Heart left ventricle (tissue), 16 donors: Measurements from ENCODE around the gene PMEPA1. TPM values are rescaled to one million over a fixed set of nuclear protein-coding genes. Genes with fewer than 3 reads are reported as not detected.

Experiments
- ATAC-seq, 4 donors: fragments of 200-7000 bp; cut with Tn5 transposase; one replicate each; pipeline ENCODE4 v1.9.1; 2020 to 2022; ENCODE audit warnings: moderate library complexity in 4 of 4, mild to moderate bottlenecking in 3 of 4, moderate number of reproducible peaks in 1 of 4
- DNase-seq, 5 donors: peaks; one replicate each; pipeline ENCODE4 v3.0.0-alpha.2; 2020
- H3K27ac ChIP-seq, 12 donors: fragments of 200-600 bp; sonication (generic) in 4 of 12; one replicate each; pipeline versions ENCODE4 v1.5.0 to v1.8.0; 2016 to 2022; ENCODE audit warnings: mild to moderate bottlenecking in 2 of 12
- H3K27me3 ChIP-seq, 9 donors: fragments of 200-600 bp; sonication (generic) in 2 of 9; one replicate each; pipeline versions ENCODE4 v1.5.1 to v1.8.0; 2016 to 2022; ENCODE audit warnings: mild to moderate bottlenecking in 3 of 9
- H3K36me3 ChIP-seq, 9 donors: fragments of 200-600 bp; sonication (generic) in 2 of 9; one replicate each; pipeline versions ENCODE4 v1.5.0 to v1.8.0; 2018 to 2022; ENCODE audit warnings: mild to moderate bottlenecking in 2 of 9
- H3K4me1 ChIP-seq, 12 donors: fragments of 200-600 bp; sonication (generic) in 4 of 12; one replicate each; pipeline versions ENCODE4 v1.5.0 to v1.8.0; 2016 to 2022; ENCODE audit warnings: mild to moderate bottlenecking in 3 of 12
- H3K4me3 ChIP-seq, 12 donors: fragments of 200-600 bp; sonication (generic) in 4 of 12; one replicate each; pipeline versions ENCODE4 v1.5.0 to v1.8.0; 2017 to 2022; ENCODE audit warnings: mild to moderate bottlenecking in 9 of 12, moderate library complexity in 4 of 12
- H3K9me3 ChIP-seq, 12 donors: fragments of 200-600 bp; sonication (generic) in 4 of 12; one replicate each; pipeline versions ENCODE4 v1.5.0 to v1.8.0; 2016 to 2022; ENCODE audit warnings: mild to moderate bottlenecking in 1 of 12
- CTCF ChIP-seq, 12 donors: fragments of 200-600 bp; sonication (generic) in 4 of 12; IDR thresholded peaks; one replicate each; pipeline versions ENCODE4 v1.5.0 to v1.8.0; 2018 to 2022; ENCODE audit warnings: antibody characterized with exemption in 12 of 12, mild to moderate bottlenecking in 5 of 12
- POLR2A ChIP-seq, 2 donors: fragments of 450-650 bp; IDR thresholded peaks; one replicate each; pipeline ENCODE4 v1.6.1; 2017; ENCODE audit warnings: antibody characterized with exemption in 2 of 2, mild to moderate bottlenecking in 2 of 2, moderate library complexity in 2 of 2
- WGBS, 4 donors: extraction: QIAGEN DNeasy Blood & Tissue Kit in 2 of 4; methylation state at CpG; one replicate each; pipeline versions ENCODE4 v1.1.5 to v1.1.7; 2013 to 2018; 5-methylcytosine and 5-hydroxymethylcytosine counted together
- intact Hi-C, 10 donors: fragments of 100-400 bp; cut with DNase I; formaldehyde crosslinking; loops; one replicate each; pipeline versions ENCODE4 v1.11.1 to v1.14.2; 2022
- polyA plus RNA-seq, 2 donors: library from polyadenylated mRNA; stranded (reverse); fragments of 200-250 nt; gene quantifications; one replicate each; pipeline ENCODE4 v1.2.3, GENCODE V29; 2013
- total RNA-seq, 9 donors: library from RNA; depleted of rRNA in 2 of 9; stranded (reverse); fragments of >200 nt in 2 of 9; fragmentation: NEBNext Ultra II Directional in 3 of 9; extraction: Animal tissue kit (Norgen Biotek cat#: 25700) in 3 of 9; gene quantifications; one replicate each; pipeline versions ENCODE4 v1.1.0 to v1.2.4, GENCODE V29; 2016 to 2023
- donor health status: ischemic (EF 13 %, LVEDD 7.1; RV severe dilation, severe dysfunction).
- donor health status: healthy with polysubstance abuse.
- donor health status: DM: no; HTN: yes; CAD: no.
- donor health status: DM: no; HTN: no; CAD: no.
- donor health status: ischemic (EF 25% LVEDD 6.9; RV normal size, moderate dysfunction).
- donor health status: ischemic (EF 25% LVEDD 5.7; RV mildly dilated, moderate dysfunction).
- donor health status: healthy.
- donor health status: DM: yes; HTN: yes; CAD: no.
- donor health status: ischemic (EF 35%, LVEDD 5.7; RV mildly dilated, moderate dysfunction).
- donor health status: nonischemic (EF 11% LVEDD 7.7; RV severe dilation, severe dysfunction).
- donor health status: DM: yes; HTN: yes; CAD: no.
- donor health status: PGD.
- donor health status: ischemic (EF 29% LVEDD 5.4; RV normal size, mild dysfunction).
- donor health status: nonischemic (EF 23%, LVEDD 6.1; RV moderate dilation, normal function).

Gene PMEPA1
- total and polyA plus RNA-seq, 11 donors, result 12.6 to 115 (median 30.0) TPM

DNA sequence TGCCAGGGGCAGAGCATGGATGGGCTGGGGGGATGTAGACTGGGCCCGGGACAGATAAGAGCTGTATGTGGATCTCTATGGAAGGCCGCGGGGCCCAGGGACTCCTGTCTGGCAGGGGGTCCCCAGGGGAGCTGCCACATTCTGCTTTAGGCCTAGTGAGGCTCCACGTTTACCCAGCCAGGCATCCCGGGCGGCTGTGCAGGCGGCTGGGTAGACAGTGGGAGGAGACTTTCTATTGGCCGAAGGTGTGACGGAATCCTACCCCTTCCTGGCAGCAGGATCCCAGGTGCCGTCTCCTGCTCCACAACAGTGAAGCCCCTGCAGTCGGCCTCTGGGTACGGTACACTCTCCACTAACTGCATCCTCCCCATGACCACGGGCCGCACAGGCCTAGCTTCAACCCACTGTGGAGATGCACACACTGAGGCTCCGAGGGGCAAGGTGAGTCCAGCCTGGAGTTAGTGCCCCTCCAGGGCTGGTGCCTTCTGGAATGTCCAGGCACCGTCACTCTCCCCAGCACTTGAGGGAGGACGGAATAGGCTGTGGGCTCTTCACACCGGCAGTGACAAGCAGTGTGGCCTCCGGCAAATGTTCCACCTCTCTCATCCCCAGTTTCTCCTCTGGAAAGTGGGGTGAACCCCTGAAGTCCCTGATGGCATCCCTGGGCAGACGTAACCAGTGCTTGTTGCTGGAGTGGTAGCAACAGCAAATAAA lies 52.8 kb downstream of the PMEPA1 start:
- no peak overlapping the region for H3K4me3 ChIP-seq
- ATAC-seq (no peak), DNase-seq (peak in 4 of 5 donors; percentile 5 to 15 (median 14))
- no peaks in the 10 kb centered on the region for H3K9me3 ChIP-seq
- H3K27ac ChIP-seq, result peak overlapping the region in 4 of 12 donors; percentile 9 to 59 (median 30)
- no peaks in the 10 kb centered on the region for H3K27me3 ChIP-seq
- intact Hi-C loops, result loop anchor here in 7 of 10 donors (2.0 to 10.0 kb wide), 9 partner anchors 50 to 522 kb away; no protein-coding TSS in a partner anchor
- H3K36me3 ChIP-seq, result peaks cover 0 to 58% (median 31%) of the 10 kb centered on the region in 9 donors
- H3K4me1 ChIP-seq, result peaks cover 0 to 27% (median 6%) of the 10 kb centered on the region in 12 donors
- WGBS, 4 donors, result 90 to 94% (median 92%) methylated on average over 13 to 20 of the region's 20 CpGs
- no peak for TF ChIP-seq POLR2A (IDR thresholded peaks at IDR 0.05)
- no peak for TF ChIP-seq CTCF (IDR thresholded peaks at IDR 0.05)

DNA sequence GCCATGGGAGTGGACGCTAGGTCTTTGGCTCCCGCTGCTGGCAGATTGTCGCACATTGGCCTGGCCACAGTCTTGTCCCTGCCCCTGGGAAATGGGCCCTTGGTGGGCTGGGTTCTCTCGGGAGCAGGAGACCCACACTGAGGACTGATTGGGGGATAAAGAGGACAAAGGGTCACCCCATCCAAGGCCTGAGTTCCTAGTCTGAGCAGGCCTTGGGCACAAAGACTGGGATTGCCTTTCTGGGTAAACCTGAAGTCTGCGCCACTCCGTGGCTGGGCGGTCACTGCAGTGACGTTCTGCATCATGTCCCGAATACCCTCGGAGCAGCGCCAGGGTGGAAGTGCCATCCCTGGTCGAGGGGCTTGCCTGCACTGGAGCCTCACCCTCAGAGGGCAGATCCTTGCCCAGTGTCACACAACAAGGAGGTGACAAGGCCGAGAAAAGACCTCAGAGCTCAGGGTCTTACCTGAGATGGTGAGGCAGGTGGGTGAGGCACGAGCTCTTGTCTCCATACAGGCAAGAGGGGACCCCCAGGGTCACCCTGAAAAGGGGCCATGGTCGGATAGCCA lies 53.5 kb downstream of the PMEPA1 start:
- DNase-seq, result peak in 3 of 5 donors; percentile 3 to 27 (median 18)
- H3K4me3 ChIP-seq, result no peak overlapping the region
- 84 to 88% (median 87%) methylated on average over 8 to 15 of the region's 15 CpGs for WGBS, 4 donors
- H3K9me3 ChIP-seq, result no peaks in the 10 kb centered on the region
- ATAC-seq, result no peak
- TF ChIP-seq POLR2A (IDR thresholded peaks at IDR 0.05) (no peak), CTCF (IDR thresholded peaks at IDR 0.05) (no peak)
- intact Hi-C loops, result loop anchor here in 7 of 10 donors (2.0 to 10.0 kb wide), 9 partner anchors 51 to 522 kb away; no protein-coding TSS in a partner anchor
- no peaks in the 10 kb centered on the region for H3K27me3 ChIP-seq
- peaks cover 0 to 23% (median 6%) of the 10 kb centered on the region in 12 donors for H3K4me1 ChIP-seq
- H3K36me3 ChIP-seq, result peaks cover 0 to 62% (median 33%) of the 10 kb centered on the region in 9 donors
- H3K27ac ChIP-seq, result peak overlapping the region in 1 of 12 donors; percentile 2

- Histone ChIP-seq H3K9me3 (no peaks in the 10 kb centered on the region), H3K27me3 (no peaks in the 10 kb centered on the region), H3K36me3 (peaks cover 0 to 68% (median 38%) of the 10 kb centered on the region in 9 donors), H3K4me1 (peaks cover 0 to 18% (median 5%) of the 10 kb centered on the region in 12 donors), H3K27ac (peak overlapping the region in 1 of 12 donors; percentile 2), H3K4me3 (no peak overlapping the region)
- no peak for ATAC-seq
- 86 to 91% (median 90%) methylated on average over 11 of the region's 11 CpGs for WGBS, 4 donors
- DNase-seq, result peak in 2 of 5 donors; percentile 12
- TF ChIP-seq CTCF (IDR thresholded peaks at IDR 0.05), result no peak
- intact Hi-C loops, result loop anchor here in 9 of 10 donors (2.0 to 10.0 kb wide), 11 partner anchors 52 to 523 kb away; no protein-coding TSS in a partner anchor
Observed at GRCh38 chr20:57655809-57656155, 54.0 kb downstream of the PMEPA1 start.
